ENCODE results near the gene INTS1.

INTS1 gene

GRCh38 chr7:1423264-1423811, 80.9 kb downstream of the INTS1 start:
- no peak for TF ChIP-seq CTCF (IDR thresholded peaks at IDR 0.05; ENCODE audit: low read depth, low read length)
- DNase-seq (ENCODE audit: extremely low read depth, low read depth): no peak

- TF ChIP-seq CTCF (IDR thresholded peaks at IDR 0.05; ENCODE audit: low read depth, low read length): no peak
- DNase-seq (ENCODE audit: extremely low read depth, low read depth): no peak
Measured at GRCh38 chr7:1422512-1423263, 81.5 kb downstream of the INTS1 start.

- no peak for DNase-seq (ENCODE audit: extremely low read depth, low read depth)
- TF ChIP-seq CTCF (IDR thresholded peaks at IDR 0.05; ENCODE audit: low read depth, low read length): no peak
Measured at GRCh38 chr7:1421946-1422345, 82.2 kb downstream of the INTS1 start.

GRCh38 chr7:1421020-1421790, 83.0 kb downstream of the INTS1 start:
- DNase-seq (ENCODE audit: extremely low read depth, low read depth): no peak
- TF ChIP-seq CTCF (IDR thresholded peaks at IDR 0.05; ENCODE audit: low read depth, low read length): no peak

All from AG09319 (cell line).